Suprapubic skin (tissue), 4 donors: ENCODE data around the gene TMEM126A. TPM values are rescaled to one million over a fixed set of nuclear protein-coding genes. Genes with fewer than 3 reads are reported as not detected.
A peak's percentile ranks its signal among the peaks of the same experiment; 100 is the strongest.

ENCODE experiments used
- DNase-seq, 2 donors: peaks; one replicate each; pipeline ENCODE4 v3.0.0-alpha.2; 2019; ENCODE audit warnings: low spot score in 2 of 2
- H3K27ac ChIP-seq: fragments of 200-600 bp; sonication (generic); one replicate; pipeline ENCODE4 v1.5.1; 2019
- H3K27me3 ChIP-seq: fragments of 200-600 bp; sonication (generic); one replicate; pipeline ENCODE4 v1.5.1; 2019
- H3K36me3 ChIP-seq: fragments of 200-600 bp; sonication (generic); one replicate; pipeline ENCODE4 v1.5.1; 2019
- H3K4me1 ChIP-seq: fragments of 200-600 bp; sonication (generic); one replicate; pipeline ENCODE4 v1.5.1; 2019
- H3K4me3 ChIP-seq: fragments of 200-600 bp; sonication (generic); one replicate; pipeline ENCODE4 v1.5.1; 2019; ENCODE audit warnings: mild to moderate bottlenecking
- H3K9me3 ChIP-seq: fragments of 200-600 bp; sonication (generic); one replicate; pipeline ENCODE4 v1.5.1; 2019
- CTCF ChIP-seq, 2 donors: fragments of 200-600 bp in 1 of 2; fragments of 450-650 bp in 1 of 2; sonication (generic) in 1 of 2; IDR thresholded peaks; one replicate each; pipeline ENCODE4 v1.5.1; 2016 to 2019; ENCODE audit warnings: antibody characterized with exemption in 2 of 2, mild to moderate bottlenecking in 1 of 2, moderate library complexity in 1 of 2
- EP300 ChIP-seq: sonication (generic); formaldehyde crosslinking; IDR thresholded peaks from one replicate; pipeline ENCODE4 v1.6.1; 2017; ENCODE audit warnings: antibody characterized with exemption
- POLR2A ChIP-seq, 2 donors: fragments of 450-650 bp; IDR thresholded peaks; one replicate each; pipeline ENCODE4 v1.6.1; 2017; ENCODE audit warnings: antibody characterized with exemption in 2 of 2, mild to moderate bottlenecking in 2 of 2, moderate library complexity in 2 of 2
- POLR2AphosphoS5 ChIP-seq, 3 donors: sonication (generic); formaldehyde crosslinking; IDR thresholded peaks; one replicate each; pipeline ENCODE4 v1.6.1; 2017; ENCODE audit warnings: antibody characterized with exemption in 3 of 3
- WGBS: methylation state at CpG from one replicate; pipeline ENCODE4 v1.1.5; 2018; 5-methylcytosine and 5-hydroxymethylcytosine counted together
- total RNA-seq, 4 donors: library from RNA; depleted of rRNA; stranded (reverse); fragments of >200 nt; gene quantifications; one replicate each; pipeline ENCODE4 v1.1.0, GENCODE V29; 2016

Gene TMEM126A
- total RNA-seq, 4 donors from 2014 or later: 13.9 to 19.4 (median 15.9) TPM

- peaks cover 8% of the 10 kb centered on the region for H3K4me1 ChIP-seq
- TF ChIP-seq EP300 (no peak), POLR2A (IDR thresholded peaks at IDR 0.05) (no peak), CTCF (IDR thresholded peaks at IDR 0.05) (no peak), POLR2AphosphoS5 (IDR thresholded peaks at IDR 0.05) (no peak)
- DNase-seq: no peak
- no peak overlapping the region for H3K27ac ChIP-seq
- 72% methylated on average over 3 of the region's 3 CpGs for WGBS
- H3K9me3 ChIP-seq: no peaks in the 10 kb centered on the region
- no peak overlapping the region for H3K4me3 ChIP-seq
- H3K27me3 ChIP-seq: no peaks in the 10 kb centered on the region
- peaks cover 42% of the 10 kb centered on the region for H3K36me3 ChIP-seq
These were observed 13.0 kb upstream of the TMEM126A start for GRCh38 chr11:85634747-85635146.

- no peak overlapping the region for H3K27ac ChIP-seq
- H3K4me3 ChIP-seq: no peak overlapping the region
- TF ChIP-seq EP300 (no peak), POLR2AphosphoS5 (IDR thresholded peaks at IDR 0.05) (no peak), CTCF (IDR thresholded peaks at IDR 0.05) (no peak), POLR2A (IDR thresholded peaks at IDR 0.05) (no peak)
- H3K36me3 ChIP-seq: peaks cover 5% of the 10 kb centered on the region
- peaks cover 11% of the 10 kb centered on the region for H3K4me1 ChIP-seq
- no peaks in the 10 kb centered on the region for H3K27me3 ChIP-seq
- WGBS: 24% methylated on average over 2 of the region's 2 CpGs
- DNase-seq: no peak
- no peaks in the 10 kb centered on the region for H3K9me3 ChIP-seq
These were observed 4.6 kb upstream of the TMEM126A start for GRCh38 chr11:85643191-85643614.

- Histone ChIP-seq H3K9me3 (no peaks in the 10 kb centered on the region), H3K27ac (peak overlapping the region; percentile 82), H3K4me3 (peak overlapping the region; percentile 71), H3K36me3 (peaks cover 5% of the 10 kb centered on the region), H3K4me1 (peaks cover 28% of the 10 kb centered on the region), H3K27me3 (no peaks in the 10 kb centered on the region)
- TF ChIP-seq POLR2A (IDR thresholded peaks at IDR 0.05) (no peak), POLR2AphosphoS5 (IDR thresholded peaks at IDR 0.05) (no peak), CTCF (IDR thresholded peaks at IDR 0.05) (no peak), EP300 (no peak)
- no peak for DNase-seq
- 38% methylated on average over 2 of the region's 2 CpGs for WGBS
These were observed 689 bp upstream of the TMEM126A start for GRCh38 chr11:85647078-85647477.

- 96% methylated on average over 1 of the region's 1 CpG for WGBS
- peaks cover 28% of the 10 kb centered on the region for H3K4me1 ChIP-seq
These were observed 3.4 kb downstream of the TMEM126A start for GRCh38 chr11:85651118-85651517.

More at GRCh38 chr11:85651118-85651517, 3.4 kb downstream of the TMEM126A start:
- H3K27me3 ChIP-seq: no peaks in the 10 kb centered on the region
- no peak overlapping the region for H3K27ac ChIP-seq
- no peak for DNase-seq
- no peaks in the 10 kb centered on the region for H3K9me3 ChIP-seq
- peaks cover 17% of the 10 kb centered on the region for H3K36me3 ChIP-seq
- no peak overlapping the region for H3K4me3 ChIP-seq
- no peak for TF ChIP-seq POLR2A (IDR thresholded peaks at IDR 0.05)
- no peak for TF ChIP-seq POLR2AphosphoS5 (IDR thresholded peaks at IDR 0.05)
- TF ChIP-seq CTCF (IDR thresholded peaks at IDR 0.05): no peak
- no peak for TF ChIP-seq EP300
